ENCODE data around the gene ZNF254. TPM values are rescaled to one million over a fixed set of nuclear protein-coding genes. Genes with fewer than 3 reads are reported as not detected.

Gene ZNF254
- total and polyA plus RNA-seq, 9 of the 15 experiments (the other 6 are each of a cell fraction or from before 2014, with no cell fraction given): 10.7 to 22.1 (median 14.2) TPM

DNA sequence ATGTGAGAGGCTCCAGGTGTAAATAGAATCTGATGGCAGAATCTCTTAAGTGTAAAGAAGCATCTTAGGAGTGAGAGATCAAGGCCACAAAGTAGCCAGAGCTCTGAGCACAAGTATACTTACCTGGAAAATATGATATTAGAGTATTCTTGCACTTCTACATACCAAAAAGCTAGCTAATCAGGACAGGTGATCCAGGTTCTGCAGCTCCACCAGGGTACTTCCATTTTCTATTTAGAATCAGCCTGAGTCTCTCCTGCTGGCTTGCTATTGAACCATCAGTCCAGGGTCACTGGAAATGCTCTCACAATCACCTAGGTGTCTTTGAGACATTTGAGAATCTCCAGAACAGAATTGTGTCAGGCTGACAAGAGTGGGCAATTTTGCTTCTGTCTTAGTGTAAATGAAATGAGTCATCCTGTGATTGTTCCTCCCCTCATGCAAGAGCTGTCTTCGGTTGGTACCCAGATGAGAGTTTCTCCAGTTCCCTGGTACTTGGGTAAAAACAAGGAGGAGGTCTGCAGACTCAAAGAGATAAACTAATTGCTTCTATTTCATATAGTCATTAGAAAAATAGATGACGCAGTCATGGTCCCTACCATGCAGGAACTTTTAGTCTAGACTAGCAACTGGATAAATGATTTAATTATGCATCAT lies 14.6 kb downstream of the ZNF254 start:
- H3K4me2 ChIP-seq (ENCODE audit: insufficient read depth, low read length): no peak overlapping the region
- no peaks in the 10 kb centered on the region; a peak in 1 of 5 replicates for H3K4me1 ChIP-seq (replicated peaks in 1 of 2; ENCODE audit: control insufficient read depth in 2 of 2, insufficient read depth in 2 of 2, low read length in 2 of 2)
- H4K20me1 ChIP-seq (replicated peaks; ENCODE audit: control insufficient read depth, insufficient read depth, low read length): no peaks in the 10 kb centered on the region
- H3K4me3 ChIP-seq: no peak overlapping the region
- intact Hi-C loops (cut with micrococcal nuclease): no loop called here
- in situ Hi-C loops (cut with MboI): no loop called here
- no peak overlapping the region for H3K27ac ChIP-seq (ENCODE audit: extremely low read depth, low read depth, low read length)
- no peaks in the 10 kb centered on the region for H3K27me3 ChIP-seq (ENCODE audit: control insufficient read depth in 2 of 2, insufficient read depth in 2 of 2, low read length in 2 of 2)
- ATAC-seq (no peak), DNase-seq (ENCODE audit: extremely low read depth in 1 of 4, low spot score in 3 of 4) (no peak), FAIRE-seq (no peak)
- peaks cover 51% of the 10 kb centered on the region for H3K79me2 ChIP-seq (ENCODE audit: control insufficient read depth, insufficient read depth, low read length)
- no peaks in the 10 kb centered on the region for H3K9me1 ChIP-seq (ENCODE audit: control insufficient read depth, insufficient read depth, low read length)
- no peak overlapping the region for H2AFZ ChIP-seq (ENCODE audit: low read depth, low read length)
- ChIA-PET CTCF (ENCODE audit: low intra/inter-chr PET ratio) (no interaction called here), POLR2A (interaction anchor here (1.0 kb wide), 1 partner anchor 10 kb away, joined by 4 read pairs; no protein-coding TSS in a partner anchor)
- WGBS (ENCODE audit: insufficient coverage, low coverage, missing lambda C conversion rate): 64% methylated on average over 2 of the region's 2 CpGs
- TF ChIP-seq PCBP2 (IDR thresholded peaks at IDR 0.05; ENCODE audit: low read depth, low read length, poor library complexity, severe bottlenecking): no peak
- no peak for TF ChIP-seq HMGN3 (IDR thresholded peaks at IDR 0.05; ENCODE audit: borderline replicate concordance, extremely low read depth, insufficient read length, low read depth, low read length)
- TF ChIP-seq ILF3 (IDR thresholded peaks at IDR 0.05; ENCODE audit: borderline replicate concordance): no peak
- TF ChIP-seq, protein P1, sequence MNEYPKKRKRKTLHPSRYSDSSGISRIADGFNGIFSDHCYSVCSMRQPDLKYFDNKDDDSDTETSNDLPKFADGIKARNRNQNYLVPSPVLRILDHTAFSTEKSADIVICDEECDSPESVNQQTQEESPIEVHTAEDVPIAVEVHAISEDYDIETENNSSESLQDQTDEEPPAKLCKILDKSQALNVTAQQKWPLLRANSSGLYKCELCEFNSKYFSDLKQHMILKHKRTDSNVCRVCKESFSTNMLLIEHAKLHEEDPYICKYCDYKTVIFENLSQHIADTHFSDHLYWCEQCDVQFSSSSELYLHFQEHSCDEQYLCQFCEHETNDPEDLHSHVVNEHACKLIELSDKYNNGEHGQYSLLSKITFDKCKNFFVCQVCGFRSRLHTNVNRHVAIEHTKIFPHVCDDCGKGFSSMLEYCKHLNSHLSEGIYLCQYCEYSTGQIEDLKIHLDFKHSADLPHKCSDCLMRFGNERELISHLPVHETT (CRISPR knock-in tag; conservative IDR thresholded peaks at IDR 0.05 in 1 of 2, IDR thresholded peaks at IDR 0.05 in 1 of 2): no peak
- TF ChIP-seq ZC3H8 (IDR thresholded peaks at IDR 0.05): no peak
- TF ChIP-seq SNIP1 (IDR thresholded peaks at IDR 0.05; ENCODE audit: low read depth): no peak
- no peak for TF ChIP-seq TEAD4 (IDR thresholded peaks at IDR 0.05; ENCODE audit: low read length)
- TF ChIP-seq TEAD4 (CRISPR knock-in tag; IDR thresholded peaks at IDR 0.05; ENCODE audit: borderline replicate concordance): no peak
- no peak for TF ChIP-seq GTF2F1 (IDR thresholded peaks at IDR 0.05; ENCODE audit: low read depth, low read length)
- no peak for TF ChIP-seq CBFA2T2 (conservative IDR thresholded peaks at IDR 0.05)
- TF ChIP-seq ZNF584 (CRISPR knock-in tag; IDR thresholded peaks at IDR 0.05; ENCODE audit: low read depth): no peak
- TF ChIP-seq KDM4B (IDR thresholded peaks at IDR 0.05; ENCODE audit: borderline replicate concordance in 2 of 2, low read depth in 1 of 2): no peak
- TF ChIP-seq KDM5B (IDR thresholded peaks at IDR 0.05; ENCODE audit: insufficient replicate concordance, low read depth, low read length): no peak
- no peak for TF ChIP-seq FOS (IDR thresholded peaks at IDR 0.05; ENCODE audit: extremely low read depth, insufficient read length)
- no peak for TF ChIP-seq ZFX (CRISPR knock-in tag; IDR thresholded peaks at IDR 0.05)
- TF ChIP-seq MCM7 (IDR thresholded peaks at IDR 0.05): no peak
- TF ChIP-seq DPF2 (IDR thresholded peaks at IDR 0.05): no peak
- no peak for TF ChIP-seq TFAM (CRISPR knock-in tag; conservative IDR thresholded peaks at IDR 0.05)
- BruUV-seq (replicated peaks): no TSS peak
- no peaks in the 10 kb centered on the region for H3K9me3 ChIP-seq (replicated peaks; ENCODE audit: control insufficient read depth, insufficient read depth, low read depth, low read length)
- H3K36me3 ChIP-seq (ENCODE audit: control insufficient read depth, insufficient read depth, low read length): peaks cover 34% of the 10 kb centered on the region; the same call in 2 of the 3 replicates
- H3K9ac ChIP-seq (ENCODE audit: insufficient read depth in 1 of 2, low read depth in 2 of 2, low read length in 2 of 2): no peak overlapping the region

Measured in K562 (cell line).